A673 (cell line): ENCODE data around the gene CEBPZ.

ENCODE experiments used
- CTCF ChIP-seq: fragments of 300-800, 200-600 bp; sonication (generic); conservative IDR thresholded peaks from 2 replicates; pipeline ENCODE4 v1.5.1; 2017; ENCODE audit warnings: low read depth, mild to moderate bottlenecking, antibody characterized with exemption, low read length, moderate library complexity, mixed read lengths
- EZH2 ChIP-seq: fragments of 200-600 bp; sonication (generic); IDR thresholded peaks from 2 replicates; pipeline ENCODE4 v1.6.1; 2017; ENCODE audit warnings: borderline replicate concordance, low read depth, mild to moderate bottlenecking, mixed read lengths, antibody characterized with exemption, low read length; ENCODE audit not compliant: poor library complexity, severe bottlenecking

GRCh38 chr2:37191747-37192146 lies 39.6 kb downstream of the CEBPZ start:
- no peak for TF ChIP-seq EZH2
- TF ChIP-seq CTCF, result no peak
